ENCODE measurements around the gene ANKMY2.

ANKMY2 gene

DNA sequence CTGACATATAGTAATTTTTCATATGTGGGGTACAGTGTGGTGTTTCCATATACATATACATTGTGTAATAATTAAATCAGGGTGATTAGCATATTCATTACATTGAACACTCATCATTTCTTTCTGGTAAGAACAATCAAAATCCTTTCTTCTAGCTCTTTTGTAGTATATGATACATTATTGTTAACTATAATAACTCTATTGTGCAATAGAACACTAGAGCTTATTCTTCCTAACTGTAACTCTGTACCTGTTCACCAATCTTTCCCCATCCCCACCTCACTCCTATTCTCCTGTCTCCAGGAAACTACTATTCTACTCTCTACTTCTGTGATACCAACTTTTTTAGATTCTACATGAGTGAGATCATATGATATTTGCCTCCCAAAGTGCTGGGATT lies 9.8 kb upstream of the ANKMY2 start:
- H3K27ac ChIP-seq = no peak overlapping the region
- no peak for TF ChIP-seq ZFX (IDR thresholded peaks at IDR 0.05; ENCODE audit: borderline replicate concordance)
- TF ChIP-seq, protein P1, sequence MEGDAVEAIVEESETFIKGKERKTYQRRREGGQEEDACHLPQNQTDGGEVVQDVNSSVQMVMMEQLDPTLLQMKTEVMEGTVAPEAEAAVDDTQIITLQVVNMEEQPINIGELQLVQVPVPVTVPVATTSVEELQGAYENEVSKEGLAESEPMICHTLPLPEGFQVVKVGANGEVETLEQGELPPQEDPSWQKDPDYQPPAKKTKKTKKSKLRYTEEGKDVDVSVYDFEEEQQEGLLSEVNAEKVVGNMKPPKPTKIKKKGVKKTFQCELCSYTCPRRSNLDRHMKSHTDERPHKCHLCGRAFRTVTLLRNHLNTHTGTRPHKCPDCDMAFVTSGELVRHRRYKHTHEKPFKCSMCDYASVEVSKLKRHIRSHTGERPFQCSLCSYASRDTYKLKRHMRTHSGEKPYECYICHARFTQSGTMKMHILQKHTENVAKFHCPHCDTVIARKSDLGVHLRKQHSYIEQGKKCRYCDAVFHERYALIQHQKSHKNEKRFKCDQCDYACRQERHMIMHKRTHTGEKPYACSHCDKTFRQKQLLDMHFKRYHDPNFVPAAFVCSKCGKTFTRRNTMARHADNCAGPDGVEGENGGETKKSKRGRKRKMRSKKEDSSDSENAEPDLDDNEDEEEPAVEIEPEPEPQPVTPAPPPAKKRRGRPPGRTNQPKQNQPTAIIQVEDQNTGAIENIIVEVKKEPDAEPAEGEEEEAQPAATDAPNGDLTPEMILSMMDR (IDR thresholded peaks at IDR 0.05) = no peak

DNA sequence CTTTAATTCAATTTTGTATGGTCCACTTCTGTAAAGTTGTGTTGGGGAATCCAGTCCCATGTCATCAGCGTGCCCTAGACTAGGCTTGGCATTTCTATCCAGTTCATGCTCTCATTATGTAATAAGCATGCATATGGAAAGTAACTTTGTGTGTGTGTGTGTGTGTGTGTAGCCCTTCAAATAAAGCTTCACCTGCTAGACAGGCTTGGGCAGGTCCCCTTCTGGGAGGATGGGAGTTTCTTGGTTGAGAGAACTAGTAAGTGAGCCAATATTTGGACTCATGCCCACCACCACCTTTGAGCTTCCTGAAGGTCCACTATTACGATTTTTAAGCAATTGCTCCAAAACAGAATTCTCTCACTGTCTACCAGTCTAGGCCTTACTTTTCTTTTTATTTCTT lies 7.3 kb upstream of the ANKMY2 start:
- no peak overlapping the region for H3K27ac ChIP-seq
- TF ChIP-seq, protein P1 (IDR thresholded peaks at IDR 0.05) = no peak
- TF ChIP-seq ZFX (IDR thresholded peaks at IDR 0.05; ENCODE audit: borderline replicate concordance) = no peak

DNA sequence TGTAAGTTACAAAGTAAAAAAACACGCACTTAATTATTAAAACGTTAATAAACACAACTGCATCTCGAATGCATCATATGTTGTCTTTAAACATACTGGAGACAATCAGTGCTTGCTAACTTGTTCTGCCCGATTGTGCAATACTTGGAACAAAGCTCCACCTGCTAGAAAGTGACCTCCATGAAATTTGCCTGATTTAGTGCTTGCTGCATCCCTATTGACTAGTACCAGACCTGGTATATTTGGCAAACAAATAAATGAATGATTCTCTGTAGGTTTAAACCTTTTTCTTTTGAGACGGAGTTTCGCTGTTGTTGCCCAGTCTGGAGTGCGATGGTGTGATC lies 6.7 kb upstream of the ANKMY2 start:
- TF ChIP-seq ZFX (IDR thresholded peaks at IDR 0.05; ENCODE audit: borderline replicate concordance) = no peak
- TF ChIP-seq, protein P1 (IDR thresholded peaks at IDR 0.05) = no peak
- no peak overlapping the region for H3K27ac ChIP-seq

DNA sequence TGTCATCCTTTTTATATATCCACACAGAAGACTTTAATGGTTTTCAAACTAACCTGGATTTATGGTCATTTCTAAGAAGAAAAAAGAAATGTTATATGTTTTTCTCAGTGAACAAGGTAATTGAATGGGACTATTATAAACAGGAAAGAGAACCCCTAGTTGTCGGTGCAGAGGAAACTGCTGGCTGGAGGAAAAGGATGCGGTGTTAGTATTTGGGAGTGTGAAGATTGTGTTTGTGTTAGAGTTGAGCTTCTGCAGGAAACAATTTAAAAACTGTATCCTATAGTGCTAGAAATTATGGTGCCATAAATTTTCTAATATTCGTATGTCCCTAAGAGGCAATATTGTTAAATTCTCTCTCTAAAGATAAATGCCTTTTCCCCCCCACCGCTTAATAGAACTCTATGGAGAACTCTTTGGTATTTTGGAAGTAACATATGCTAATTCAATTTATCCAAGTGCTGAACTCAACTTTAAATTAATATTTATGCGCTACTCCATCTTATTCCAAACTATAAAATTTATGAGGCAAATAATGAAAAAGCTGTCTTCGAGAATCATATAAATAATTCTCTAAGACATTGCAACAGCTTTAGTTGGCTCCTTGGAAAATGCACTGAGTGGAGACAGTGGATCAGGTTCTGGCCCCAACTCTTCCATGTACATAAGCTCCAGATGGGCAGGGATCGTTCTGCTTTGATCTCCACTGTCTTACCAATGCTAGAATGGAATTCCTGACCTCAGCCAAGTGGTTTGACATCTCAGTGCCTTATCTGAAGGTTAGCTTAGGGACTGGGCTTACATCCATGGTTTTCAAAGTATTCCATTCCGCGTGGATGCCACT lies 6.1 kb upstream of the ANKMY2 start:
- TF ChIP-seq ZFX (IDR thresholded peaks at IDR 0.05; ENCODE audit: borderline replicate concordance) = no peak
- TF ChIP-seq, protein P1 (IDR thresholded peaks at IDR 0.05) = no peak
- no peak overlapping the region for H3K27ac ChIP-seq

DNA sequence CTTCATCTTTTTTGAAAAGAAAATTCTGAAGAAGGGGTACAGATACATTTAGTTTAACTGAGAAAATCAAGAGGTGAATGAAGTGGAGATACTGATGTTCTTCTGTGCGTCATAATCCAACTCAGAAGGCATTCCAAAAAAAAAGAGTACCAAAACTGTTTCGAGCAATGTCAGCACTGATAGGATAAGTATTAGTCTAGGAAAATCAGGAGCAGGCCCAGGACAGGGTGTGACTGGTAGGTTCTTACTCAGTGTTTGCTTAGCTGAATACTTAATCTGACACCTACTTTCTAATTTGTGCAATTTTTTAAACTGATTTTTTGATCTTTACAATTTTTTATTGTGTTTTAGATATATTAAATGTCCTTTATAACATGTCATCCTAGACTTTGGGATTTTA lies 4.7 kb upstream of the ANKMY2 start:
- TF ChIP-seq, protein P1 (IDR thresholded peaks at IDR 0.05) = no peak
- TF ChIP-seq ZFX (IDR thresholded peaks at IDR 0.05; ENCODE audit: borderline replicate concordance) = no peak
- no peak overlapping the region for H3K27ac ChIP-seq

DNA sequence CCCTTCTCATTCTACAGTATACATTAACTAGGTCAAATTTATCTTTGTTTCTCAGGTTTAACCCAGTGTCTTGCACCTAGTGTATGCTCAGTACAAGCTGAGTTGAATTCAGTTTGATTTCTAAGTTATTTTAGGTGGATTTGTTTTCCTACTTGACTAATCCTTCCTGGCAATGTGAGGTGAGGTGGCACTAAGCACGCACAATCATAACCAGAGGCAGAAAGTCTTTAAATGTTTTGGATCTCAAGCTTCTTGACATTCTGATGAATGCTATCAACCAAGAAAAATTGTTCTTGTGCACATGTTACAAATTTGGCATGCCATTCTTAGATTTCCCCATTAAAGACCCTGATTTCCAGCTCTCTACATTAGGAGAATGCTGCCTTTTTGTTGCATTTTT lies 3.6 kb upstream of the ANKMY2 start:
- H3K27ac ChIP-seq = no peak overlapping the region
- TF ChIP-seq, protein P1 (IDR thresholded peaks at IDR 0.05) = no peak
- no peak for TF ChIP-seq ZFX (IDR thresholded peaks at IDR 0.05; ENCODE audit: borderline replicate concordance)

DNA sequence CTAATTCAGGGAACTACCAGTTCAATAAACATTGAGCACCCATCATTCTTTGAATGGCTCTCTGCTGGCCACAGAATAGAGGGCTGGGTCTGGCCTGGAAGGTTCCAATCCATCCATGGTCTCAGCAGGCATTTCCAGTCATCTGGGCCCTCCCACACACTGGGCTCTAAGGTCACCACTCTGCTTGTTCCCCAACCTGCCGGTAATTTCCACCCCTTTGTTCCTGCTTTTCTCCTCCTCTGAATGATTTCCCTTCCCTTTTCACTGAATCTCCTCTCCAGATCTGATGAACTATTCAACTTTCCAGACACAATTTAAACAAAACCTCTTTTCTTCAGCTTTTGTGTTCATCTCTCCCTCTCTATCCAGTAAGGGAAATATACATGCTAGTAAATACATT lies 3.0 kb upstream of the ANKMY2 start:
- TF ChIP-seq, protein P1 (IDR thresholded peaks at IDR 0.05) = no peak
- TF ChIP-seq ZFX (IDR thresholded peaks at IDR 0.05; ENCODE audit: borderline replicate concordance) = no peak
- H3K27ac ChIP-seq = no peak overlapping the region
